DND-41 (cell line): ENCODE data around the gene FAM209A.

Experiments used
- EZH2 ChIP-seq: IDR thresholded peaks from 3 replicates; pipeline ENCODE4 v1.6.1; 2012; ENCODE audit warnings: borderline replicate concordance, low read depth, mild to moderate bottlenecking, moderate library complexity, low read length, inconsistent platforms; ENCODE audit not compliant: severe bottlenecking
- TF ChIP-seq, protein P1 (sequence below): IDR thresholded peaks from 2 replicates; pipeline ENCODE4 v1.5.1; 2012; ENCODE audit warnings: borderline replicate concordance, low read length, moderate library complexity, mild to moderate bottlenecking; ENCODE audit not compliant: poor library complexity, severe bottlenecking; ENCODE audit errors: extremely low read depth

DNA sequence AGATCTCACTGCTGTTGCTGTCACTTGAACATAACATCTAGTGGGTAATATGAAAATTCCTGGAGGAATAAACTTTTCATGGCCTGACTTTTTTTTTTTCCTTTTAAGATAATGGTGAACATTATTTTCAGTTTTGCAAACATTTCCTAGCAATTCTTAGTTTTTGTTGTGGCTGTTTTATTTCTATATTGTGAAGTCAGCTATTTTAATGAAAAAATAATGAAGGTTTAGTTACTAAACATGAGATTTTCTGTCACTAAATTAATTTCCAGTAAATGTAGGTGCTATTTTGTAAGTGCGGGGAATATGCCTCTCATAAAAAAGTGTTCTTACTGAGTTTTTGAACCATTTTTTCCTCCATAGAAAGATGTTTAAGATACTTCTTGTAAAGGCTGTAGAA is 23.4 kb upstream of the FAM209A start:
- TF ChIP-seq, protein P1, sequence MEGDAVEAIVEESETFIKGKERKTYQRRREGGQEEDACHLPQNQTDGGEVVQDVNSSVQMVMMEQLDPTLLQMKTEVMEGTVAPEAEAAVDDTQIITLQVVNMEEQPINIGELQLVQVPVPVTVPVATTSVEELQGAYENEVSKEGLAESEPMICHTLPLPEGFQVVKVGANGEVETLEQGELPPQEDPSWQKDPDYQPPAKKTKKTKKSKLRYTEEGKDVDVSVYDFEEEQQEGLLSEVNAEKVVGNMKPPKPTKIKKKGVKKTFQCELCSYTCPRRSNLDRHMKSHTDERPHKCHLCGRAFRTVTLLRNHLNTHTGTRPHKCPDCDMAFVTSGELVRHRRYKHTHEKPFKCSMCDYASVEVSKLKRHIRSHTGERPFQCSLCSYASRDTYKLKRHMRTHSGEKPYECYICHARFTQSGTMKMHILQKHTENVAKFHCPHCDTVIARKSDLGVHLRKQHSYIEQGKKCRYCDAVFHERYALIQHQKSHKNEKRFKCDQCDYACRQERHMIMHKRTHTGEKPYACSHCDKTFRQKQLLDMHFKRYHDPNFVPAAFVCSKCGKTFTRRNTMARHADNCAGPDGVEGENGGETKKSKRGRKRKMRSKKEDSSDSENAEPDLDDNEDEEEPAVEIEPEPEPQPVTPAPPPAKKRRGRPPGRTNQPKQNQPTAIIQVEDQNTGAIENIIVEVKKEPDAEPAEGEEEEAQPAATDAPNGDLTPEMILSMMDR = no peak
- TF ChIP-seq EZH2 = no peak
